Body of pancreas (tissue), 4 donors: Measurements from ENCODE around the gene DLG2. TPM values are rescaled to one million over a fixed set of nuclear protein-coding genes. Genes with fewer than 3 reads are reported as not detected.

Experiments
- ATAC-seq: fragments of 150-250 bp; one replicate; pipeline ENCODE4 v1.9.1; 2016
- DNase-seq, 4 donors: peaks; one replicate each; pipeline ENCODE4 v3.0.0-alpha.2; 2019
- H3K27ac ChIP-seq, 4 donors: fragments of 200-600 bp; sonication (generic); 1 replicate in 3 of 4; 2 replicates in 1 of 4; pipeline versions ENCODE4 v1.5.1 to v1.6.1; 2016 to 2019; ENCODE audit warnings: mild to moderate bottlenecking in 1 of 4, mixed read lengths in 1 of 4, moderate library complexity in 1 of 4
- H3K27me3 ChIP-seq, 2 donors: fragments of 200-600 bp; sonication (generic); one replicate each; pipeline ENCODE4 v1.6.0; 2016; ENCODE audit warnings: mild to moderate bottlenecking in 1 of 2
- H3K36me3 ChIP-seq, 2 donors: fragments of 200-600 bp; sonication (generic); replicated peaks in 1 of 2; 2 replicates each; pipeline ENCODE4 v1.5.1; 2016; ENCODE audit warnings: low read depth in 2 of 2; ENCODE audit not compliant: insufficient read depth in 1 of 2
- H3K4me1 ChIP-seq: fragments of 200-600 bp; sonication (generic); one replicate; pipeline ENCODE4 v1.6.0; 2016
- H3K4me3 ChIP-seq, 2 donors: fragments of 200-600 bp; sonication (generic); 1 replicate in 1 of 2; 2 replicates in 1 of 2; pipeline ENCODE4 v1.5.1; 2016 to 2019
- H3K9me3 ChIP-seq, 3 donors: fragments of 200-600 bp; sonication (generic); 1 replicate in 2 of 3; 2 replicates in 1 of 3; pipeline ENCODE4 v1.5.1; 2016
- POLR2A ChIP-seq, 3 donors: fragments of 450-650 bp; IDR thresholded peaks; one replicate each; pipeline ENCODE4 v1.6.1; 2016; ENCODE audit warnings: antibody characterized with exemption in 3 of 3, mild to moderate bottlenecking in 2 of 3
- WGBS, 2 donors: methylation state at CpG; one replicate each; pipeline ENCODE4 v1.1.5; 2017; 5-methylcytosine and 5-hydroxymethylcytosine counted together
- intact Hi-C: fragments of 100-400 bp; cut with DNase I; formaldehyde crosslinking; loops from one replicate; pipeline ENCODE4 v1.15.1; 2023
- total RNA-seq, 2 donors: library from RNA; depleted of rRNA; stranded (reverse); fragments of >200 nt; gene quantifications; one replicate each; pipeline ENCODE4 v1.1.0, GENCODE V29; 2016
- TF ChIP-seq, protein P1 (sequence below), 7 experiments: fragments of 450-650 bp in 4 of 7; fragments of 200-600 bp in 3 of 7; sonication (generic) in 3 of 7; IDR thresholded peaks; one replicate each; pipeline ENCODE4 v1.5.1; 2016 to 2019; ENCODE audit warnings: antibody characterized with exemption in 7 of 7

DLG2 gene
- total RNA-seq, 2 donors from 2014 or later, result 6.0 to 13.2 TPM

DNA sequence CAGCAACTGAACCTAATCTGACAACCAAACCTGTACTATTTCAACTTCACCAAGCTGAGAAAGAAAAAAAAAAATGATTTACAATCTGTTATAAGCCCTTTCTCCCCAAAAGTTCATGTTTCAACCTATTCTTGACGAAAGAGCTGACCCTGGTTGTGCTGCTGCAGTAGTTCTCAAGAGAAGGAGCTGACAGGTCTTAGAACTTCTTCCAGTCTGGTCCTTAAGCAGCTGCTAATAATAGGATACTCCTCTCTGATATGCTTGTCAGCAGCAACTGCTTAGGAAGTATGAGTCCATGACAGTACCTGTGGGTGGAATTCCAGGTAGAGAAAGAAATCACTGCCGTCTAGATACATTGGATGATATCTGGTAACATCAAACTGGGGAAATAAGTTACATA lies 1605.9 kb downstream of the DLG2 start:
- Histone ChIP-seq H3K4me3 (no peak overlapping the region), H3K9me3 (no peaks in the 10 kb centered on the region), H3K36me3 (no peaks in the 10 kb centered on the region), H3K4me1 (no peaks in the 10 kb centered on the region), H3K27me3 (no peaks in the 10 kb centered on the region), H3K27ac (no peak overlapping the region)
- intact Hi-C loops, result no loop called here
- DNase-seq, result no peak
- ATAC-seq, result no peak
- TF ChIP-seq, protein P1, sequence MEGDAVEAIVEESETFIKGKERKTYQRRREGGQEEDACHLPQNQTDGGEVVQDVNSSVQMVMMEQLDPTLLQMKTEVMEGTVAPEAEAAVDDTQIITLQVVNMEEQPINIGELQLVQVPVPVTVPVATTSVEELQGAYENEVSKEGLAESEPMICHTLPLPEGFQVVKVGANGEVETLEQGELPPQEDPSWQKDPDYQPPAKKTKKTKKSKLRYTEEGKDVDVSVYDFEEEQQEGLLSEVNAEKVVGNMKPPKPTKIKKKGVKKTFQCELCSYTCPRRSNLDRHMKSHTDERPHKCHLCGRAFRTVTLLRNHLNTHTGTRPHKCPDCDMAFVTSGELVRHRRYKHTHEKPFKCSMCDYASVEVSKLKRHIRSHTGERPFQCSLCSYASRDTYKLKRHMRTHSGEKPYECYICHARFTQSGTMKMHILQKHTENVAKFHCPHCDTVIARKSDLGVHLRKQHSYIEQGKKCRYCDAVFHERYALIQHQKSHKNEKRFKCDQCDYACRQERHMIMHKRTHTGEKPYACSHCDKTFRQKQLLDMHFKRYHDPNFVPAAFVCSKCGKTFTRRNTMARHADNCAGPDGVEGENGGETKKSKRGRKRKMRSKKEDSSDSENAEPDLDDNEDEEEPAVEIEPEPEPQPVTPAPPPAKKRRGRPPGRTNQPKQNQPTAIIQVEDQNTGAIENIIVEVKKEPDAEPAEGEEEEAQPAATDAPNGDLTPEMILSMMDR (IDR thresholded peaks at IDR 0.05), result no peak
- no peak for TF ChIP-seq POLR2A (IDR thresholded peaks at IDR 0.05)
- 47 to 58% methylated on average over 2 of the region's 2 CpGs for WGBS, 2 donors

DNA sequence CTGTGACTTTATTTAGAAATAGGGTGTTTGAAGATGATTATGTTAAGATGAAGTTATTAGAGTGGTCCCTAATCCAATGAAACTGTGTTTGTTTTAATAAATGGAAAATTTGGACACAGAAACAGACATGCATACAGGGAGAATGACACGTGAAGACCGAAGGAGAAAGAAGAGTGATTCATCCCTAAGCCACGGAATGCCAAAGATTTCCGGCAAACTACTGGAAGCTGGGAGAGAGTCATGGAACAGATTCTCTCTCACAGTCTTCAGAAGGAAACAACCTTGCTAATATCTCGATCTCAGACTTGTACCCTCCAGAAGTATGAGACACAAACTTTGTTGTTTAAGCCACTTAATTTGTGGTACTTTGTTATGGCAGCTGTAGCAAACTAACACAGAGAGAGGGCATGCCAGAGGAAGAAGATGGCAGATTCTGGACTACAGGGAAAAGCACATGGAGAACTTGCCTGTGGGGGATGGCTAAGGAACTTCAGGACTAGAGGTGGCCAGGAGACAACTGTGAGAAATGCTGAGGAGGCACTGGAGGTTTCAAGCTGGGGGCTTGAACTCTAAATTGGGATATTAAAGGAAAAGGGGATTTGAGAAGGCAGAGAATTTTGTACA lies 1607.5 kb downstream of the DLG2 start:
- H3K36me3 ChIP-seq, result no peaks in the 10 kb centered on the region
- ATAC-seq, result no peak
- 72 to 87% methylated on average over 5 of the region's 5 CpGs for WGBS, 2 donors
- no peaks in the 10 kb centered on the region for H3K9me3 ChIP-seq
- no peaks in the 10 kb centered on the region for H3K27me3 ChIP-seq
- H3K27ac ChIP-seq, result no peak overlapping the region
- H3K4me3 ChIP-seq, result no peak overlapping the region
- H3K4me1 ChIP-seq, result no peaks in the 10 kb centered on the region
- TF ChIP-seq POLR2A (IDR thresholded peaks at IDR 0.05), result no peak
- TF ChIP-seq, protein P1 (IDR thresholded peaks at IDR 0.05), result no peak
- intact Hi-C loops, result no loop called here
- DNase-seq, result no peak

DNA sequence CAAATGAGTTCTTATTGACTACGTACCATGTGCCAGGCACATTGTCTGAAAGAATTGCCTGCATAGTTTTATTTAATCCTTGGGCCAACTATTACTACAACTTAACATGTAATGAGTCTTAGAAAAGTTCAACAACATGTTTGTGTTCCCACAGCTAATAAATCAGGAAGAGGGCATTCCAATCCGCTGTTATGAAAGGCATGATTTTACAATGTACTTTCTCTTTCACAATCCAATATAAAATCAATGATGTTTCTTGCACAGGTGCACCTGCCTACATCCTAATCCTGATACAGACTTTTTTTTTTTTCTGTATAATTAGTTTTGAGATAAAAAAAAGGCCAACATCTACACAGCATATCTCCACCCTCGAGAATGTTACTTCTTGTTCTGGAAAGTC lies 1612.6 kb downstream of the DLG2 start:
- no peak overlapping the region for H3K27ac ChIP-seq

DNA sequence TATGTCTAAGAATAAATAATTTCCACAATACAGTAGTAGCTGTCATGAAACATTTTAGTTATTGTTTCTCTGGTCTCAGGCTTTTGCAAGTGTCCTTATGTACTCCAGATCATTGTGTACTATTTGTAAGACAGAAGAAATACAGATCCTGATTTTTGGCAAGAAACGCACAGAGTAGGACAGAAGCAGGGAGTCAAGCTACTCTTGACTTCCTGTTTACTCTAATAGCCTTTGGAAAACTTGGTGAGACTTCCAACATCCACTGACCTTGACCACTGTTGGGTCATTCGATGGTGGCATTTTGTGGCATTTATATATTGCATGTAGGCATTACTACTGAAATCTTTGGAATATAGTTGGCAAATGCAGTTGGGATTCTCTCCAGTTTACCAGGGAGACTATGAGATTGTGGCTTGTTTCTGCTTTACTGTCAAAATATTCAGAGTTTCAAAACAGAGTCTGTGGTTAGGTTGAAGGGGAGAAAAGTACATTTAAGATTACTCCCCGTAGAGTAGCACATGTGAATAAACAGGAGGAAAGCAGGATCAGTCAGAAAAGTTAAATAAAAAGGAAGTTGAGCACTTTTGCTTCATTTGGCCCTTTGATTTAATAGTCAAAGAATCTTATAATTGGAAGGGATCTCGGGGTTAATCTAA lies 1614.8 kb downstream of the DLG2 start:
- Histone ChIP-seq H3K4me3 (no peak overlapping the region), H3K4me1 (no peaks in the 10 kb centered on the region), H3K9me3 (no peaks in the 10 kb centered on the region), H3K27me3 (no peaks in the 10 kb centered on the region), H3K36me3 (no peaks in the 10 kb centered on the region), H3K27ac (no peak overlapping the region)
- intact Hi-C loops, result no loop called here
- ATAC-seq, result no peak
- WGBS, 2 donors, result 59 to 77% methylated on average over 4 of the region's 4 CpGs
- TF ChIP-seq POLR2A (IDR thresholded peaks at IDR 0.05), result no peak
- TF ChIP-seq, protein P1 (IDR thresholded peaks at IDR 0.05), result no peak
- no peak for DNase-seq

More for the DNA sequence above, 1612.6 kb downstream of the DLG2 start:
- WGBS, 2 donors, result 63 to 64% methylated on average over 3 of the region's 3 CpGs
- Histone ChIP-seq H3K9me3 (no peaks in the 10 kb centered on the region), H3K4me1 (no peaks in the 10 kb centered on the region), H3K36me3 (no peaks in the 10 kb centered on the region), H3K4me3 (no peak overlapping the region), H3K27me3 (no peaks in the 10 kb centered on the region)
- ATAC-seq, result no peak
- no peak for DNase-seq
- intact Hi-C loops, result no loop called here
- no peak for TF ChIP-seq POLR2A (IDR thresholded peaks at IDR 0.05)
- TF ChIP-seq, protein P1 (IDR thresholded peaks at IDR 0.05), result no peak

DNA sequence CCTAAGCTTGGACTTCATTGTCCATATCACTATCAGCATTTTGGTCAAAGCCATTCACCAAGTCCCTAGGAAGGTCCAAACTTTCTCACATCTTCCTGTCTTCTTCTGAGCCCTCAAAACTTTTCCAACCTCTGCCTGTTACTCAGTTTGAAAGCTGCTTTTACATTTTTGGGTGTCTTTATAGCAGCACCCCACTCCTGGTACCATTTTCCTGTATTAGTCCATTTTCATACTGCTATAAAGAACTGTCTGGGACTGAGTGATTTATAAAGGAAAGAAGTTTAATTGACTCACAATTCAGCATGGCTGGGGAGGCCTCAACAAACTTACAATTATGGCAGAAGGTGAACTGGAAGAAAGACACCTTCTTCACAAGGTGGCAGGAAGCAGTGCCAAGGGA lies 1624.0 kb downstream of the DLG2 start:
- ATAC-seq (no peak), DNase-seq (no peak)
- no peaks in the 10 kb centered on the region for H3K36me3 ChIP-seq
- H3K9me3 ChIP-seq, result peaks cover 0 to 12% (median 0%) of the 10 kb centered on the region in 3 donors
- no peaks in the 10 kb centered on the region for H3K4me1 ChIP-seq
- TF ChIP-seq, protein P1 (IDR thresholded peaks at IDR 0.05), result no peak
- no peak for TF ChIP-seq POLR2A (IDR thresholded peaks at IDR 0.05)
- H3K27ac ChIP-seq, result no peak overlapping the region
- intact Hi-C loops, result no loop called here
- no peak overlapping the region for H3K4me3 ChIP-seq
- H3K27me3 ChIP-seq, result no peaks in the 10 kb centered on the region
